ENCODE data around the gene HIVEP3. TPM values are rescaled to one million over a fixed set of nuclear protein-coding genes. Genes with fewer than 3 reads are reported as not detected.

HIVEP3 gene
- total RNA-seq, 2 experiments from 2014 or later, result 18.6 to 20.4 TPM

GRCh38 chr1:41810446-41810845 is 108.3 kb downstream of the HIVEP3 start:
- Mint-ChIP-seq H3K27me3 (no peaks in the 10 kb centered on the region), H3K4me3 (no peak overlapping the region), H3K36me3 (ENCODE audit: low read depth) (peaks cover 3% of the 10 kb centered on the region), H3K4me1 (ENCODE audit: low read depth) (peaks cover 63% of the 10 kb centered on the region), H3K27ac (no peak overlapping the region), H3K9me3 (no peaks in the 10 kb centered on the region)
- DNase-seq, result peak; percentile 70
- no peak for TF ChIP-seq CTCF (IDR thresholded peaks at IDR 0.05)
- CTCF ChIA-PET, result interaction anchor here (1.7 kb wide), 1 partner anchor 364 kb away, joined by 3 read pairs; no protein-coding TSS in a partner anchor
- POLR2A ChIA-PET, result interaction anchor here (0.8 kb wide), 1 partner anchor 128 kb away, joined by 3 read pairs; no protein-coding TSS in a partner anchor
- no peak for ATAC-seq
- intact Hi-C loops (cut with micrococcal nuclease), result loop anchor here (5.0 to 10.0 kb wide), 2 partner anchors 52 to 224 kb away; no protein-coding TSS in a partner anchor

GRCh38 chr1:41809692-41810091 is 109.0 kb downstream of the HIVEP3 start:
- Mint-ChIP-seq H3K4me1 (ENCODE audit: low read depth) (peaks cover 70% of the 10 kb centered on the region), H3K9me3 (no peaks in the 10 kb centered on the region), H3K4me3 (no peak overlapping the region), H3K27me3 (no peaks in the 10 kb centered on the region), H3K27ac (no peak overlapping the region), H3K36me3 (ENCODE audit: low read depth) (peaks cover 3% of the 10 kb centered on the region)
- no peak for TF ChIP-seq CTCF (IDR thresholded peaks at IDR 0.05)
- intact Hi-C loops (cut with micrococcal nuclease), result loop anchor here (5.0 to 10.0 kb wide), 4 partner anchors 53 to 225 kb away; no protein-coding TSS in a partner anchor
- ATAC-seq, result no peak
- ChIA-PET CTCF (interaction anchor here (0.7 to 0.9 kb wide), 2 partner anchors 71 to 364 kb away, joined by 3 to 4 read pairs; no protein-coding TSS in a partner anchor), POLR2A (interaction anchor here (0.8 to 1.6 kb wide), 3 partner anchors 9 to 127 kb away, joined by 3 to 6 read pairs (median 4); no protein-coding TSS in a partner anchor)
- DNase-seq, result no peak

- H3K36me3 Mint-ChIP-seq (ENCODE audit: low read depth), result peaks cover 9% of the 10 kb centered on the region
- peak overlapping the region; percentile 66 for H3K4me3 Mint-ChIP-seq
- ChIA-PET CTCF (interaction anchor here (1.3 kb wide), 1 partner anchor 85 kb away, joined by 4 read pairs; no protein-coding TSS in a partner anchor), POLR2A (no interaction called here)
- peaks cover 92% of the 10 kb centered on the region for H3K4me1 Mint-ChIP-seq (ENCODE audit: low read depth)
- no peak for TF ChIP-seq CTCF (IDR thresholded peaks at IDR 0.05)
- H3K27ac Mint-ChIP-seq, result peak overlapping the region; percentile 96
- ATAC-seq (no peak), DNase-seq (no peak)
- peaks cover 3% of the 10 kb centered on the region for H3K9me3 Mint-ChIP-seq
- intact Hi-C loops (cut with micrococcal nuclease), result loop anchor here (5.0 kb wide), 2 partner anchors 55 to 145 kb away; no protein-coding TSS in a partner anchor
- no peaks in the 10 kb centered on the region for H3K27me3 Mint-ChIP-seq
These were observed 111.3 kb downstream of the HIVEP3 start for GRCh38 chr1:41807390-41807789.

GRCh38 chr1:41806472-41807155 is 112.1 kb downstream of the HIVEP3 start:
- Mint-ChIP-seq H3K4me3 (peak overlapping the region; percentile 66), H3K4me1 (ENCODE audit: low read depth) (peaks cover 92% of the 10 kb centered on the region), H3K9me3 (peaks cover 3% of the 10 kb centered on the region), H3K27ac (peak overlapping the region; percentile 96), H3K27me3 (no peaks in the 10 kb centered on the region), H3K36me3 (ENCODE audit: low read depth) (peaks cover 9% of the 10 kb centered on the region)
- intact Hi-C loops (cut with micrococcal nuclease), result loop anchor here (5.0 kb wide), 2 partner anchors 54 to 144 kb away; no protein-coding TSS in a partner anchor
- peak; percentile 55 for ATAC-seq
- ChIA-PET CTCF (interaction anchor here (1.3 kb wide), 1 partner anchor 85 kb away, joined by 4 read pairs; no protein-coding TSS in a partner anchor), POLR2A (interaction anchor here (1.8 kb wide), 1 partner anchor 57 kb away, joined by 5 read pairs; no protein-coding TSS in a partner anchor)
- DNase-seq, result peak; percentile 87
- no peak for TF ChIP-seq CTCF (IDR thresholded peaks at IDR 0.05)
